Esophagus squamous epithelium (tissue), 5 donors: Measurements from ENCODE around the gene SIAH3. TPM values are rescaled to one million over a fixed set of nuclear protein-coding genes. Genes with fewer than 3 reads are reported as not detected.

ENCODE experiments used
- DNase-seq: peaks from one replicate; lab custom pipeline; 2025; lab: John Stamatoyannopoulos, UW
- H3K27ac ChIP-seq, 4 donors: fragments of 200-600 bp; sonication (generic); one replicate each; pipeline ENCODE4 v1.5.1; 2016 to 2019; ENCODE audit warnings: mild to moderate bottlenecking in 1 of 4
- H3K27me3 ChIP-seq, 4 donors: fragments of 200-600 bp; sonication (generic); 1 replicate in 3 of 4; 2 replicates in 1 of 4; pipeline versions ENCODE4 v1.5.1 to v1.6.0; 2017 to 2021; ENCODE audit warnings: antibody characterized with exemption in 1 of 4
- H3K36me3 ChIP-seq, 3 donors: fragments of 200-600 bp; sonication (generic); one replicate each; pipeline ENCODE4 v1.5.1; 2016 to 2019
- H3K4me1 ChIP-seq, 3 donors: fragments of 200-600 bp; sonication (generic); one replicate each; pipeline ENCODE4 v1.5.1; 2017 to 2019
- H3K4me3 ChIP-seq, 4 donors: fragments of 200-600 bp; sonication (generic); 1 replicate in 3 of 4; 2 replicates in 1 of 4; pipeline ENCODE4 v1.5.1; 2016 to 2019; ENCODE audit warnings: mild to moderate bottlenecking in 2 of 4, moderate library complexity in 1 of 4
- H3K9me3 ChIP-seq, 3 donors: fragments of 200-600 bp; sonication (generic); one replicate each; pipeline ENCODE4 v1.5.1; 2016 to 2019
- POLR2A ChIP-seq, 4 donors: fragments of 450-650 bp; IDR thresholded peaks; one replicate each; pipeline ENCODE4 v1.6.1; 2017; ENCODE audit warnings: antibody characterized with exemption in 4 of 4, mild to moderate bottlenecking in 4 of 4, moderate library complexity in 3 of 4
- WGBS, 2 donors: methylation state at CpG; one replicate each; pipeline ENCODE4 v1.1.5; 2018; 5-methylcytosine and 5-hydroxymethylcytosine counted together
- intact Hi-C: fragments of 100-400 bp; cut with DNase I; formaldehyde crosslinking; loops from one replicate; pipeline ENCODE4 v1.15.0; 2022
- total RNA-seq, 4 donors: library from RNA; depleted of rRNA; stranded (reverse); fragments of >200 nt; gene quantifications; one replicate each; pipeline ENCODE4 v1.1.0, GENCODE V29; 2016
- TF ChIP-seq, protein P1 (sequence below), 6 experiments: fragments of 450-650 bp in 4 of 6; fragments of 200-600 bp in 2 of 6; sonication (generic) in 2 of 6; IDR thresholded peaks; one replicate each; pipeline ENCODE4 v1.5.1; 2016 to 2019; ENCODE audit warnings: antibody characterized with exemption in 6 of 6, mild to moderate bottlenecking in 4 of 6, moderate library complexity in 4 of 6
- donor health status: DM: yes; HTN: yes; CAD: no.

The SIAH3 gene
- total RNA-seq, 4 donors from 2014 or later: 0.09 TPM; not detected in 3

DNA sequence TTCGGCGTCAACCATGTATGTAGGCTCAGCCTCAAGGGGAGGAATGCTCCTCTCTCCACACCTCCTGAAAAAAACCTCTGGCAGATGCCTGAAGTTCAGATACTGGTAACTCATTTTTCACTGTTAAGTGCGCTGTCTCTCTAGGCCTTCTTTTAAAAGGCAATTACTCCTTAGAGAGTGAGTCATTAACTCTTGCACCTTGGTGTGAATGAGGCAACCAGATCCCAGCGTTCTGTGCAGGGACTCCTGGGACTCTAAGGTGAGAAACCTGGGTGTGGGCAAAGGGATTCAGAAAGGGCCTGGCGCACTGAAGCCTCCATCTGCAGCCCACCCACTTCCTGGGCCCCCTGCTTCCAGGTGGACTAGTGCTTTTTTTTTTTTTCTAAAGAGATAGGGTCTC lies 71.7 kb downstream of the SIAH3 start:
- 90 to 91% methylated on average over 5 of the region's 5 CpGs for WGBS, 2 donors
- DNase-seq: no peak
- intact Hi-C loops: no loop called here
- Histone ChIP-seq H3K27ac (no peak overlapping the region), H3K4me3 (no peak overlapping the region), H3K27me3 (no peaks in the 10 kb centered on the region), H3K9me3 (no peaks in the 10 kb centered on the region), H3K36me3 (no peaks in the 10 kb centered on the region), H3K4me1 (peaks cover 0 to 8% (median 5%) of the 10 kb centered on the region in 3 donors)
- TF ChIP-seq POLR2A (IDR thresholded peaks at IDR 0.05): no peak
- TF ChIP-seq, protein P1, sequence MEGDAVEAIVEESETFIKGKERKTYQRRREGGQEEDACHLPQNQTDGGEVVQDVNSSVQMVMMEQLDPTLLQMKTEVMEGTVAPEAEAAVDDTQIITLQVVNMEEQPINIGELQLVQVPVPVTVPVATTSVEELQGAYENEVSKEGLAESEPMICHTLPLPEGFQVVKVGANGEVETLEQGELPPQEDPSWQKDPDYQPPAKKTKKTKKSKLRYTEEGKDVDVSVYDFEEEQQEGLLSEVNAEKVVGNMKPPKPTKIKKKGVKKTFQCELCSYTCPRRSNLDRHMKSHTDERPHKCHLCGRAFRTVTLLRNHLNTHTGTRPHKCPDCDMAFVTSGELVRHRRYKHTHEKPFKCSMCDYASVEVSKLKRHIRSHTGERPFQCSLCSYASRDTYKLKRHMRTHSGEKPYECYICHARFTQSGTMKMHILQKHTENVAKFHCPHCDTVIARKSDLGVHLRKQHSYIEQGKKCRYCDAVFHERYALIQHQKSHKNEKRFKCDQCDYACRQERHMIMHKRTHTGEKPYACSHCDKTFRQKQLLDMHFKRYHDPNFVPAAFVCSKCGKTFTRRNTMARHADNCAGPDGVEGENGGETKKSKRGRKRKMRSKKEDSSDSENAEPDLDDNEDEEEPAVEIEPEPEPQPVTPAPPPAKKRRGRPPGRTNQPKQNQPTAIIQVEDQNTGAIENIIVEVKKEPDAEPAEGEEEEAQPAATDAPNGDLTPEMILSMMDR (IDR thresholded peaks at IDR 0.05): no peak

DNA sequence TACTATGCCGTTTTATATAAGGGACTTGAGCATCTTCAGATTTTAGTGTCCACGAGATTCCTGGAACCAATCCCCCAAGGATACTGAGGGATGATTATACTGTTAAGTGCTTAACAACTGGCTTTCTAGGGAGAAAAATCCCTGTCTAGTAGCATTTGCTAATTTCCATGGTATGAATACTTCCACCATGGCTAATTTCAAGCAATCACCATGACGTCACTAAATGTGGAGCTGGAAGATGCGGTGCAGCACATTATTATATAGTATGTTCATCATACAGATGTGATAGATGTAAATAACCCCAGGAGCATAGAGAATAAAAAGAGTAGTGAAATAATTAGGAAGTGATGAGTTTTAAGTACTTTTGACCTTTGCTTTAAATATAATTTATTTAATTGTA lies 72.7 kb downstream of the SIAH3 start:
- no peak for DNase-seq

DNA sequence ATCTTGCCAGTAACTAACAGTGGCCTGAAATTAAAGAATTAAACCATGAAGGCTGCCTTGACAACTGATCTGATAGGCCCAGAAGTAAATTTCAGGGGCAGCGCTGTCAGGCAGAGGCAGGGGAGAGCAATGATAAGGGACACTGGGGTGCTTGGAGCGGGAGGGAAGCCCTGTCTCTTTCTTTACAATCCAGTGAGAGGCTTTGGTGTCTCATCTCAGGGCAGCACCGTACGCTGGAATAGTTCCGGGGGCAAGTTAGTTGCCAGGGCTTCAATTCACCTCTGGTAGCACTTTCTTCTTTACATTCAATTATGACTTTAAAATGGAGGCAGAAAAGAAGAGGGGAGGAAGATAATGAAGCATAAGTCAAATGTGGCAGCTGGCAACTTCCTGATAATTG lies 74.8 kb downstream of the SIAH3 start:
- no peak for TF ChIP-seq POLR2A (IDR thresholded peaks at IDR 0.05)
- TF ChIP-seq, protein P1 (IDR thresholded peaks at IDR 0.05): no peak
- WGBS, 2 donors: 85 to 88% methylated on average over 5 of the region's 5 CpGs
- no peak overlapping the region for H3K4me3 ChIP-seq
- DNase-seq: no peak
- H3K27me3 ChIP-seq: no peaks in the 10 kb centered on the region
- H3K9me3 ChIP-seq: no peaks in the 10 kb centered on the region
- H3K4me1 ChIP-seq: peaks cover 0 to 9% (median 8%) of the 10 kb centered on the region in 3 donors
- no peaks in the 10 kb centered on the region for H3K36me3 ChIP-seq
- intact Hi-C loops: no loop called here
- no peak overlapping the region for H3K27ac ChIP-seq

More for the DNA sequence above, 72.7 kb downstream of the SIAH3 start:
- Histone ChIP-seq H3K9me3 (no peaks in the 10 kb centered on the region), H3K27me3 (no peaks in the 10 kb centered on the region), H3K36me3 (no peaks in the 10 kb centered on the region), H3K4me1 (peaks cover 0 to 6% (median 5%) of the 10 kb centered on the region in 3 donors), H3K27ac (no peak overlapping the region), H3K4me3 (no peak overlapping the region)
- TF ChIP-seq, protein P1 (IDR thresholded peaks at IDR 0.05): no peak
- TF ChIP-seq POLR2A (IDR thresholded peaks at IDR 0.05): no peak
- intact Hi-C loops: no loop called here
- 73 to 78% methylated on average over 4 of the region's 4 CpGs for WGBS, 2 donors

DNA sequence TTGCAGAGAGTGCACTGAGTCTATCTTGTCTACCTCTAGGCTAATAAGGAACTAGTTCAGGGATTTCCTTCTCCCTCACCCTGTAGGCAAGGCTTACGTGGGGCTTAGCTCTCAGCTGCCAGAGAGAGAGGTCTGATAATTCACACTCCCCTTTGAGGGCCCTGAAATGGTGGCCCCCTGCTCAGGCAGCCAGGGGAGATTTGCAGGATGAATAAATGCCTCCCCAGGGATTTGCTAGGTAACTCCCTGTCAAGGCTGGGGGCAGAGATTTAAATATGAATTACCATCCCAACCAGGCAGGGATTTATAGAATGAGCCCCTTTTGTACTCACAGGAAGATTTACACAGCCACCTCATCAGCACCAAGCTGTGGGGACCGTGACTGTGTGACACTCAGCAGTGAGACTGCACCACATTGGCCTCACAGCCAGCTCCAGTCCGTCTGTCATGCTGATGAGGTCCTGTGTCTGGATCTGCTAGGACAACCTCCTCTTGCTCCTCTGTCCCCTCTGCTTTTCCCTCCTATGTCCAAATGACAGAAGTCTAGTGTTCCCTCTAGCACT lies 76.1 kb downstream of the SIAH3 start:
- DNase-seq: no peak
- Histone ChIP-seq H3K4me1 (peaks cover 0 to 4% (median 3%) of the 10 kb centered on the region in 3 donors), H3K9me3 (no peaks in the 10 kb centered on the region), H3K27me3 (no peaks in the 10 kb centered on the region), H3K27ac (no peak overlapping the region), H3K36me3 (no peaks in the 10 kb centered on the region), H3K4me3 (no peak overlapping the region)
- TF ChIP-seq, protein P1 (IDR thresholded peaks at IDR 0.05): no peak
- TF ChIP-seq POLR2A (IDR thresholded peaks at IDR 0.05): no peak
- 57 to 78% methylated on average over 1 to 2 of the region's 3 CpGs for WGBS, 2 donors
- intact Hi-C loops: no loop called here

DNA sequence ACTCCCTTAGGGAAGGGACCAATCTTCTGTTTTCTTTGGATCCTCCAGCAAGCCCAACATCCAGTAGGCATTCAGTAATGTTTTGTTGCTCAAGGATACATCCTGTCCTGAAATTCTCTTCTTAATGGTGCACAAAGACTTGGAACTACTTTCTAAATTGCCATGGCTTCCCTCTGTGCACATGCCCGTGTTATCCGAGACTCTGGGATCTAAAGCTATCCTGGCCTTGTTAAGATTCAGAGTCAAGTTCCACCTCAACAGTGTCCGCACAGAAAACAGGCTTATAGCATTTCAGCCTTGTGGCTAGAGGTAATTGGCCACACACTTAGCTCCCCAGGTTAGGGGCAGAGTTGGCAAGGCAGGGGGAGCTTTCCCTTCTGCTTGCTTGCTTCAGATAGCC lies 77.6 kb downstream of the SIAH3 start:
- no peak overlapping the region for H3K27ac ChIP-seq

More for the DNA sequence above, 77.6 kb downstream of the SIAH3 start:
- H3K9me3 ChIP-seq: no peaks in the 10 kb centered on the region
- H3K36me3 ChIP-seq: no peaks in the 10 kb centered on the region
- no peak for DNase-seq
- WGBS, 2 donors: 81 to 96% methylated on average over 2 to 3 of the region's 3 CpGs
- no peak overlapping the region for H3K4me3 ChIP-seq
- peaks cover 0 to 4% (median 3%) of the 10 kb centered on the region in 3 donors for H3K4me1 ChIP-seq
- TF ChIP-seq POLR2A (IDR thresholded peaks at IDR 0.05): no peak
- TF ChIP-seq, protein P1 (IDR thresholded peaks at IDR 0.05): no peak
- intact Hi-C loops: no loop called here
- no peaks in the 10 kb centered on the region for H3K27me3 ChIP-seq
